Pons (tissue), 1 donor: ENCODE data around the gene CEP192.
A peak's percentile ranks its signal among the peaks of the same experiment; 100 is the strongest.
"Not testable (repeated sequence)": the region's sequence is repeated elsewhere in the genome, so short reads cannot be mapped to it uniquely, and the experiment has no call there.

ENCODE experiments used
- DNase-seq: peaks from one replicate; pipeline ENCODE4 v3.0.0-alpha.2; 2016; ENCODE audit warnings: low spot score

CEP192 gene

DNA sequence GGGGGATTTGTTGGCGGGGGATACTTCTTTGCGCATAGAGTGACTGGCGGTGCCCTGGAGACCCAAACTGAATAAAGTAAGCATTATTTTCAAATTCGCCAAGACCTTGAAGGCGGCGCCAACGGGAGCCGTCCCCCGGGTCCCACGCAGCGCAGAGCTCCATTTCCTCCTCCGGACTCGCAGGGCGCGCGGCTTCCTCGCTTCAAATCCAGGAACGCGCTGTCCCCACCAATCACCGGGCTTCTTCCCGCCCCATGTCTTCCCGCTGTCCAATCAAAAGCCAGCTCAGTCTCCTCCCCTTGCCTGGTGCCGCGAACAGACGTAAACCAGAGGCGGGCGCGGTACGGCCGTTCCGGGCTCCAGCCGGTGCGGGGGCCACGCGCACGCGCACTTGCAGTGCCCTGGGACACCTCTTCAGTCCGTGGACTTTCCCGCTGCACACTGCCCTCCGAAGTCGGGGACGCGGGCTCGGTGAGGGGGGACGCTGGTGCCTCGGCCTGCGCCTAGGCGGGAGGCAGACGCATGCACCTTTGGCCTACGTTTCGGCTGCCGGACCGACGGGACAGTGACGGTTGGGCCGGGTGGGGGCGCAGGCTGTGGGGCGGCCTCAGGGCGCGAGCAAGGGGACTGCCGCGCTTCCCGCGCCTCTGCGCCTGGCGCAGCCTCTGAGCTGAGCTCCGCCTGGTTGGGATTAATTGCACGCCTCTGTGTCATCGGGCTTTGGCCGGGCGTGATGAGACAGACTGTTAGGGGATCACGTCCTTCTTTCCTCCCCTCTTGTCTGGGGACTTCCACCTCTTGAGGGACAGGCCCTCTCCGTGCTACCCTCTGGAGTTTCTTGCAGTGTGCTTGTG lies at the start of gene CEP192:
TSS of gene CEP192 (plus strand) at position 396 of the 854 bp plus-strand sequence. CDS start 8,063 bp downstream, outside the sequence.
- peak; percentile 98 for DNase-seq

GRCh38 chr18:12943215-12943614 lies 47.9 kb upstream of the CEP192 start:
- no peak for DNase-seq

GRCh38 chr18:12944709-12945108 lies 46.5 kb upstream of the CEP192 start:
- DNase-seq = peak; percentile 19

GRCh38 chr18:12946549-12947284 lies 44.4 kb upstream of the CEP192 start:
- DNase-seq = peak; percentile 40

DNA sequence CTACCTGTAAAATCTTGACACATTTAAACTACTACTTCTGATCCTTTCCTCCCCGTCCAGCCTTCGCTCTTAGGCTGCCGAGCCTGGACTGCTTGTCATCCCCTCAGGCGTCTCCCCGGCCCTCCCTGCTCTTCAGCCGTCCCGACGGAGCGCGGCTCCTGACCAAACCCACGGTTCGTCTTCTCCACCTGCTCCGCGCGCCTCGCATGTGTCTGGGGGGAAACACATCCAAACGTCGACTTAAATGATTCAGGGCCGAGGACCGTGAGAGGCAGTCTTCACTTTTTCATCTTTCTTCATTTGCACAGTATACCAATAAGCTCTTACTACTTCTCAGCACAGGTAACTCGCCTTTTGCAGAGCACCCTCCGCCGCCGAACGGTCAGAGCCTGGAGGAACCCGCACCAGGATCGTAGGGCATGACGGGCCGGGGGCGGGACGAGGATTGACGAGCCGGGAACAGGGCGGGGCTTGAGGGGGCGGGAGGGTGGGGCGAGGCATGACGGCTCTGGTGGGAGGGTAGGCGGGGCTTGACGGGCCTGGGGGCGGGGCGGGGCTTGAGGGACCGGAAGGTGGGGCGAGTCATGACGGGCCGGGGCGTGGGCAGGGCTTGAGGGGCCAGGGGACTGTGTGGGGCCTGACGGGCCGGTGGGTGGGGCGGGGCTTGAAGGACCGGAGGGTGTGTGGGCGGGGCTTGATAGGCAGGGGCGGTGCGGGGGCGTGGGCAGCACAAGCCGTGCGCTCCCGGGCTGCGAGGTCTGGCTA lies 43.7 kb upstream of the CEP192 start, which contains the start of gene SEH1L:
TSS of gene SEH1L (plus strand) at position 727 of the 765 bp plus-strand sequence. CDS start 111 bp downstream, outside the sequence.
- DNase-seq = peak; percentile 96

GRCh38 chr18:12948050-12948804 lies 42.9 kb upstream of the CEP192 start:
- DNase-seq = peak; percentile 83

GRCh38 chr18:12958478-12958877 lies 32.7 kb upstream of the CEP192 start:
- DNase-seq = no peak

GRCh38 chr18:12960395-12960794 lies 30.8 kb upstream of the CEP192 start:
- DNase-seq = no peak

- no peak for DNase-seq
These were observed 30.2 kb upstream of the CEP192 start for GRCh38 chr18:12960853-12961397.

DNA sequence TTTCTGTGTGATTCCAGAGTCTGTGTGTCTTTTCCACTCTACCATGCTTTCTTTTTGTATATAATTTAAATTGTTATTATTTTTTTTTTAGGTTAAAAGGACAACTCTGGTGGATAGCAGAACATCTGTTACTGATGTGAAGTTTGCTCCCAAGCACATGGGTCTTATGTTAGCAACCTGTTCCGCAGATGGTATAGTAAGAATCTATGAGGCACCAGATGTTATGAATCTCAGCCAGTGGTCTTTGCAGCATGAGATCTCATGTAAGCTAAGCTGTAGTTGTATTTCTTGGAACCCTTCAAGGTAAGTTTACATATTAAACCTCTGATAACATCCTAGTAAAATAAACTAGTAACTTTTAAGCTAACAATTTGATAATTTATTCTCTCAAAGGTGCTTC lies 28.1 kb upstream of the CEP192 start:
- DNase-seq = no peak

GRCh38 chr18:12968115-12968514 lies 23.0 kb upstream of the CEP192 start:
- DNase-seq = no peak

DNA sequence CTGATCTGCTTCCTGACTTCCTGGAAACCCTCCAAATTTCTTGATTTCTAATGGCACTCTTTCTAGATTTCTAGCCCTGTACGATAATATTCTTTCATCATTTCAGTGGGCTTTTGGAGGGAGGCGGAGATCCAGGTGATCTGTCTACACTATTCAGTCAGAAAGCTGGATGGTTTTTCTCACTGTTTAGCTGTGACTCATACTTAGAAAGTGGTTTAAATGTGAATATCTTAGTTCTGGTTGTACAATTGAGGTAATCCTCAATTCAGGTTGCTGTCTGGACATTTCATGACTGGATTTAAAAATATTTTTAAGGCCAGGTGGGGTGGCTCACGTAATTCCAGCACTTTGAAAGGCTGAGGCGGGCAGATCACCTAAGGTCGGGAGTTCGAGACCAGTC lies 22.5 kb upstream of the CEP192 start:
- DNase-seq = no peak

DNA sequence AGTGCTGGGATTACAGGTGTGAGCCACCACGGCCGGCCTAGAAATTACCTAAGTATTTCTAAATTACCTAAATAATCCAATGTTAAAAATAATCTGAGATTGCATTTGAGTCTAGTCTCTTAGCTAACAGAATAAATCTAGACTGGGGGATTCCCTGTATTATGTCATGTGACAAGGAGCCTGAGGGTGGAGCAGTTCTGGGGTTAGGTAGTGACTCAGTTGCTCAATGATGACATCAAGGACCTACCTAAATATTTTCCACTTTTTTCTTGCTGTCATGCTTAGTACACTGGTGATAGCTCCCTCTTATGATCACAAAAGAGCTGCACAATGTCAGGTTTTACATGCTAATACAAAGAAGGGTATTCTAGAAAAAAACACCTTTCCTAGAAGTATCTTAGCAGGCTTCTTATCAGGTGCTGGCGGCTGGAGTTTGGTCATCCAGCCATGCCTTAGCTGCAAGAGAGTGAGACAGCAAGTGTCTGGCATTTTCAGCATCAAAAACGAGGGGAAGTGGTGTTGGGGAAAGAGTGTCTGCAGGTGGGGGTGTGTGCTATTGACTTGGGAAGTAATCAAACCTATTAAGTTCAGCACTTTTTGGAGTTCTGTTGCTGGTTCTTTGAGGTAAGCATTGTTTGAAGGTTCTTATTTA lies 17.5 kb upstream of the CEP192 start:
- no peak for DNase-seq

- no peak for DNase-seq
These were observed 15.7 kb upstream of the CEP192 start for GRCh38 chr18:12975488-12975887.

DNA sequence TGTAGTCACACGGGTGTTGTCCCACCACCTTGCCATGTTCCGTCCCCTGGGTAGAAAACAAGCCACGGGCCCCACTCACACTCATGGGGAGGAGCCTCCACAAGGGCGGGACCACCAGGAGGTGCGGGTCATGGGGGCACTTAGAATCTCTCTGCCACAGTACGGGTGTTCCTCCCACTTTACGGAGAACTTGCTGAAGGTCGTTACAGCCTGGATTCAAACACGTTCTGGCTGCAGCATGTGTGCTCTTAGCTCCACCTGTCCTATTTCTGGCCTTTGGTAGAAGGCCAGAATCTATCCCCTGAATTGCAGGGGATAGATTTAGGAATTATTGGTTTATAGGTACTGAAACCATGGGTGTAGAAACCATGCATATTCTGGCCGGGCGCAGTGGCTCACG lies 14.9 kb upstream of the CEP192 start:
- DNase-seq = no peak

DNA sequence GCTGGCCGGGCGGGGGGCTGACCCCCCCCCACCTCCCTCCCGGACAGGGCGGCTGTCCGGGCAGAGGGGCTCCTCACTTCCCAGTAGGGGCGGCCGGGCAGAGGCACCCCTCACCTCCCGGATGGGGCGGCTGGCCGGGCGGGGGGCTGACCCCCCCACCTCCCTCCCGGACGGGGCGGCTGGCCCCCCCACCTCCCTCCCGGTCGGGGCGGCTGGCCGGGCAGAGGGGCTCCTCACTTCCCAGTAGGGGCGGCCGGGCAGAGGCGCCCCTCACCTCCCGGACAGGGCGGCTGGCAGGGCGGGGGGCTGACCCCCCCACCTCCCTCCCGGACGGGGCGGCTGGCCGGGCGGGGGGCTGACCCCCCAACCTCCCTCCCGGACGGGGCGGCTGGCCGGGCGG lies 11.1 kb upstream of the CEP192 start:
- not testable (repeated sequence) for DNase-seq

GRCh38 chr18:12989397-12990122 lies 1.6 kb upstream of the CEP192 start:
- DNase-seq = no peak

DNA sequence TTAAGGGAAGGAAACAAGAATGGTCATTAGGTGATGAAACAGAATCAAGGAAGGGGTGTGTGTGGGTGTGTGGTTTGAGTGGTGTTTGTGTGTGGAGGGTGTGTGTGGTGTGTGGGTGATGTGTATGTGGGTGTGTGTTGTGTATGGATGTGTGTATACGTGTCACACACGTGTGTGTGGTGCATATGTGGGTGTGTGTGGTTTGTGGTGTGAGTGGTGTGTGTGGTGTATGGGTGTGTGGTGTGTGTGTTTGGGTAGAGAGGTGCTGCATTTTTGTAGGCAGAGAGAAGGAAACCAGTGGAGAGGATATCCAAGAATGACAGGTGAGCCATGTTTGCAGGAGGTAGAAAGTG lies 1.1 kb upstream of the CEP192 start:
- DNase-seq = no peak

GRCh38 chr18:12990641-12990966 lies 558 bp upstream of the CEP192 start:
- DNase-seq = no peak

DNA sequence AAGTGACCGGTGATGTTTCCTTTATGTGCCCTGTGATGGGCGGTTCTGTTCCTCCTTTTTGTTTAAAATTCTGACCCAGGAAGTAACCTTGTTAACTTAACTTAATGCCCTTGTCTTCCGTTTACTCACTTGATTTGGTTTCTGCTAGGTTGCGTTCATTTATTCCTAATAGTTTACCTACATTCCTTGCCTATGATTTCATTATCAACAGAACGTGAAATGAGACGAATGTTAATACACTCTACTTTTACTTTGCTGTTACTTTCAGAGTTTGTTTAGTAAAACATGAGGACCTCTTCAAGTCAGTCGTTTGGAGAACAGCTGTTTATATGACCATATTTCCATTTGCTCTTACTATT lies 638 bp downstream of the CEP192 start:
- no peak for DNase-seq
